ENCODE results near the gene ATXN7.

ATXN7 gene

GRCh38 chr3:63896332-63897030 lies 32.8 kb downstream of the ATXN7 start:
- no peaks in the 10 kb centered on the region for H3K27me3 ChIP-seq (ENCODE audit: insufficient read depth, low read length, poor library complexity, severe bottlenecking)

GRCh38 chr3:63900010-63900409 lies 36.3 kb downstream of the ATXN7 start:
- TF ChIP-seq, protein P1, sequence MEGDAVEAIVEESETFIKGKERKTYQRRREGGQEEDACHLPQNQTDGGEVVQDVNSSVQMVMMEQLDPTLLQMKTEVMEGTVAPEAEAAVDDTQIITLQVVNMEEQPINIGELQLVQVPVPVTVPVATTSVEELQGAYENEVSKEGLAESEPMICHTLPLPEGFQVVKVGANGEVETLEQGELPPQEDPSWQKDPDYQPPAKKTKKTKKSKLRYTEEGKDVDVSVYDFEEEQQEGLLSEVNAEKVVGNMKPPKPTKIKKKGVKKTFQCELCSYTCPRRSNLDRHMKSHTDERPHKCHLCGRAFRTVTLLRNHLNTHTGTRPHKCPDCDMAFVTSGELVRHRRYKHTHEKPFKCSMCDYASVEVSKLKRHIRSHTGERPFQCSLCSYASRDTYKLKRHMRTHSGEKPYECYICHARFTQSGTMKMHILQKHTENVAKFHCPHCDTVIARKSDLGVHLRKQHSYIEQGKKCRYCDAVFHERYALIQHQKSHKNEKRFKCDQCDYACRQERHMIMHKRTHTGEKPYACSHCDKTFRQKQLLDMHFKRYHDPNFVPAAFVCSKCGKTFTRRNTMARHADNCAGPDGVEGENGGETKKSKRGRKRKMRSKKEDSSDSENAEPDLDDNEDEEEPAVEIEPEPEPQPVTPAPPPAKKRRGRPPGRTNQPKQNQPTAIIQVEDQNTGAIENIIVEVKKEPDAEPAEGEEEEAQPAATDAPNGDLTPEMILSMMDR (conservative IDR thresholded peaks at IDR 0.05; ENCODE audit: low read length) = no peak
- no peak for TF ChIP-seq EZH2phosphoT487 (IDR thresholded peaks at IDR 0.05; ENCODE audit: borderline replicate concordance)
- H3K9me2 ChIP-seq (replicated peaks; ENCODE audit: low read depth, low read length) = no peaks in the 10 kb centered on the region
- no peaks in the 10 kb centered on the region for H3K4me1 ChIP-seq (ENCODE audit: insufficient read depth, low read length, poor library complexity, severe bottlenecking)
- no peaks in the 10 kb centered on the region for H3K27me3 ChIP-seq (ENCODE audit: insufficient read depth, low read length, poor library complexity, severe bottlenecking)
- H3K4me2 ChIP-seq (ENCODE audit: low read depth, low read length, poor library complexity, severe bottlenecking) = no peak overlapping the region
- no peaks in the 10 kb centered on the region for H3K9me3 ChIP-seq (ENCODE audit: insufficient read depth, low read depth, low read length)
- no peak overlapping the region for H3K9ac ChIP-seq (ENCODE audit: low read depth, low read length, poor library complexity, severe bottlenecking)
- H3K79me2 ChIP-seq (ENCODE audit: insufficient read depth, low read length) = peaks cover 47% of the 10 kb centered on the region
- peaks cover 25% of the 10 kb centered on the region for H4K20me1 ChIP-seq (ENCODE audit: insufficient read depth, low read length, poor library complexity, severe bottlenecking)
- H3F3A ChIP-seq (ENCODE audit: low read depth) = no peaks in the 10 kb centered on the region
- no peak overlapping the region for H2AFZ ChIP-seq (ENCODE audit: low read length)
- H3K4me3 ChIP-seq (ENCODE audit: low read length, poor library complexity, severe bottlenecking) = no peak overlapping the region
- H3K36me3 ChIP-seq (ENCODE audit: insufficient read depth, low read length) = peaks cover 47% of the 10 kb centered on the region; the same call in 1 of the 2 replicates

More at GRCh38 chr3:63896332-63897030, 32.8 kb downstream of the ATXN7 start:
- TF ChIP-seq, protein P1 (conservative IDR thresholded peaks at IDR 0.05; ENCODE audit: low read length) = no peak
- no peak for TF ChIP-seq EZH2phosphoT487 (IDR thresholded peaks at IDR 0.05; ENCODE audit: borderline replicate concordance)
- H3K79me2 ChIP-seq (ENCODE audit: insufficient read depth, low read length) = peaks cover 65% of the 10 kb centered on the region
- peaks cover 34% of the 10 kb centered on the region; the same call in 1 of the 2 replicates for H3K36me3 ChIP-seq (ENCODE audit: insufficient read depth, low read length)
- H3K9me3 ChIP-seq (ENCODE audit: insufficient read depth, low read depth, low read length) = no peaks in the 10 kb centered on the region
- H3K4me2 ChIP-seq (ENCODE audit: low read depth, low read length, poor library complexity, severe bottlenecking) = no peak overlapping the region
- H3K9me2 ChIP-seq (replicated peaks; ENCODE audit: low read depth, low read length) = no peaks in the 10 kb centered on the region
- no peaks in the 10 kb centered on the region for H3F3A ChIP-seq (ENCODE audit: low read depth)
- peaks cover 3% of the 10 kb centered on the region for H3K4me1 ChIP-seq (ENCODE audit: insufficient read depth, low read length, poor library complexity, severe bottlenecking)
- H3K4me3 ChIP-seq (ENCODE audit: low read length, poor library complexity, severe bottlenecking) = no peak overlapping the region
- no peak overlapping the region for H3K9ac ChIP-seq (ENCODE audit: low read depth, low read length, poor library complexity, severe bottlenecking)
- H4K20me1 ChIP-seq (ENCODE audit: insufficient read depth, low read length, poor library complexity, severe bottlenecking) = peaks cover 23% of the 10 kb centered on the region
- H2AFZ ChIP-seq (ENCODE audit: low read length) = no peak overlapping the region

DNA sequence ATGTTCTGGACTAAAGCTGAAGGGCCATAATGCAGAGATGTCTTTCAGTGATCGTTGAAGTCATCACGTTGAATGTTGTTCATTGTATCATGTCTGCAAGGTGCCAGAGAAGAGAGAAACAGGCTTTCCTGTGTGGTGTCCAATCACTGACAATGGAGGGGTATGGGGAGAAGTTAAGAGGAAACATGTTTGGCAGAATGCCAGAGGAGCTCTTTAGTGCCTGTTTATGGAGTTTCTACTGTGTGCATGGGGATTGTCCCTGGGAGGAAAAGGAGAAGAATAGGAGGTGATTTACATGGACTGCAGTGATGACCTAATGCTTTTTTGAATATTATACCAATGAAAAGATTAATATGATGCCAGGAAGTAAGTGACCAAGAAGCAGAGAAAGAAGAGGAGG lies 36.8 kb downstream of the ATXN7 start:
- no peak overlapping the region for H3K9ac ChIP-seq (ENCODE audit: low read depth, low read length, poor library complexity, severe bottlenecking)
- no peaks in the 10 kb centered on the region for H3F3A ChIP-seq (ENCODE audit: low read depth)
- H2AFZ ChIP-seq (ENCODE audit: low read length) = no peak overlapping the region
- H3K79me2 ChIP-seq (ENCODE audit: insufficient read depth, low read length) = peaks cover 42% of the 10 kb centered on the region
- no peaks in the 10 kb centered on the region for H3K27me3 ChIP-seq (ENCODE audit: insufficient read depth, low read length, poor library complexity, severe bottlenecking)
- H3K9me2 ChIP-seq (replicated peaks; ENCODE audit: low read depth, low read length) = no peaks in the 10 kb centered on the region
- TF ChIP-seq, protein P1 (conservative IDR thresholded peaks at IDR 0.05; ENCODE audit: low read length) = no peak
- no peak for TF ChIP-seq EZH2phosphoT487 (IDR thresholded peaks at IDR 0.05; ENCODE audit: borderline replicate concordance)
- H3K4me2 ChIP-seq (ENCODE audit: low read depth, low read length, poor library complexity, severe bottlenecking) = no peak overlapping the region
- H3K4me3 ChIP-seq (ENCODE audit: low read length, poor library complexity, severe bottlenecking) = no peak overlapping the region
- H3K36me3 ChIP-seq (ENCODE audit: insufficient read depth, low read length) = peaks cover 47% of the 10 kb centered on the region; the same call in 1 of the 2 replicates
- no peaks in the 10 kb centered on the region for H3K9me3 ChIP-seq (ENCODE audit: insufficient read depth, low read depth, low read length)
- H3K4me1 ChIP-seq (ENCODE audit: insufficient read depth, low read length, poor library complexity, severe bottlenecking) = no peaks in the 10 kb centered on the region
- H4K20me1 ChIP-seq (ENCODE audit: insufficient read depth, low read length, poor library complexity, severe bottlenecking) = peaks cover 21% of the 10 kb centered on the region

All from Loucy (cell line).